Endodermal cell (in vitro differentiated cells): ENCODE measurements around the gene SAMD11. TPM values are rescaled to one million over a fixed set of nuclear protein-coding genes. Genes with fewer than 3 reads are reported as not detected.

Experiments
- DNase-seq: peaks from one replicate; pipeline ENCODE4 v3.0.0-alpha.2; 2017
- H3K27ac ChIP-seq: 2 replicates; pipeline ENCODE4 v1.5.1; 2013; ENCODE audit warnings: mild to moderate bottlenecking, low read depth, low read length, moderate library complexity
- H3K27me3 ChIP-seq: 2 replicates; pipeline ENCODE4 v1.6.1; 2013; ENCODE audit warnings: mild to moderate bottlenecking, low read length, moderate library complexity; ENCODE audit not compliant: insufficient read depth, control insufficient read depth, poor library complexity, severe bottlenecking
- H3K36me3 ChIP-seq: 2 replicates; pipeline ENCODE4 v1.7.0; 2013; ENCODE audit warnings: mild to moderate bottlenecking, low read length, moderate library complexity; ENCODE audit not compliant: control insufficient read depth, insufficient read depth
- H3K4me1 ChIP-seq: one replicate; pipeline ENCODE4 v1.7.0; 2013; ENCODE audit warnings: low read length; ENCODE audit not compliant: control insufficient read depth, insufficient read depth
- H3K4me3 ChIP-seq: 2 replicates; pipeline ENCODE4 v1.5.1; 2013; ENCODE audit warnings: mild to moderate bottlenecking, low read length, moderate library complexity
- H3K9ac ChIP-seq: 2 replicates; pipeline ENCODE4 v1.6.1; 2013; ENCODE audit warnings: mild to moderate bottlenecking, low read length, moderate library complexity; ENCODE audit not compliant: poor library complexity, severe bottlenecking; ENCODE audit errors: extremely low read depth
- H3K9me3 ChIP-seq: 2 replicates; pipeline ENCODE4 v1.6.1; 2013; ENCODE audit warnings: mild to moderate bottlenecking, low read length, moderate library complexity; ENCODE audit not compliant: control insufficient read depth
- H3K27ac Mint-ChIP-seq: 2 replicates; pipeline ENCODE4 v1.8.0; 2020; ENCODE audit warnings: mixed read lengths
- H3K27me3 Mint-ChIP-seq: 2 replicates; pipeline ENCODE4 v1.8.0; 2021; ENCODE audit warnings: mild to moderate bottlenecking, mixed read lengths; ENCODE audit not compliant: insufficient read depth
- H3K36me3 Mint-ChIP-seq: 2 replicates; pipeline ENCODE4 v1.8.0; 2020; ENCODE audit warnings: low read depth, mixed read lengths
- H3K4me1 Mint-ChIP-seq: 2 replicates; pipeline ENCODE4 v1.8.0; 2020; ENCODE audit warnings: mixed read lengths
- H3K4me3 Mint-ChIP-seq: 2 replicates; pipeline ENCODE4 v1.8.0; 2020; ENCODE audit warnings: mild to moderate bottlenecking, moderate library complexity, mixed read lengths
- H3K9me3 Mint-ChIP-seq: 2 replicates; pipeline ENCODE4 v1.8.0; 2020; ENCODE audit warnings: mild to moderate bottlenecking, mixed read lengths
- WGBS, 2 experiments: methylation state at CpG; one replicate each; pipeline versions ENCODE4 v1.1.5 to v1.1.7; 2013; ENCODE audit warnings: missing lambda C conversion rate in 2 of 2, mixed read lengths in 1 of 2; ENCODE audit not compliant: insufficient coverage in 1 of 2, insufficient read length in 1 of 2; 5-methylcytosine and 5-hydroxymethylcytosine counted together
- total RNA-seq, 2 donors: library from RNA; stranded (reverse); fragmentation: NEBNext Ultra II Directional in 1 of 2; extraction: Animal tissue kit (Norgen Biotek cat#: 25700) in 1 of 2; gene quantifications; 2 replicates in 1 of 2; 3 replicates in 1 of 2; pipeline ENCODE4 v1.2.1, GENCODE V29; 2021
- TF ChIP-seq, protein P1 (sequence below): fragments of 200-600 bp; sonication (generic); conservative IDR thresholded peaks from 2 replicates; pipeline ENCODE4 v1.5.0; 2021; ENCODE audit warnings: antibody characterized with exemption, mild to moderate bottlenecking

SAMD11 gene
- total RNA-seq, 2 donors from 2014 or later = 152 to 156 TPM

GRCh38 chr1:940107-941014 is 16.6 kb downstream of the SAMD11 start:
- peak; percentile 82 for DNase-seq
- peaks cover 26% of the 10 kb centered on the region for H3K27me3 Mint-ChIP-seq
- H3K4me1 ChIP-seq = peaks cover 23% of the 10 kb centered on the region

DNA sequence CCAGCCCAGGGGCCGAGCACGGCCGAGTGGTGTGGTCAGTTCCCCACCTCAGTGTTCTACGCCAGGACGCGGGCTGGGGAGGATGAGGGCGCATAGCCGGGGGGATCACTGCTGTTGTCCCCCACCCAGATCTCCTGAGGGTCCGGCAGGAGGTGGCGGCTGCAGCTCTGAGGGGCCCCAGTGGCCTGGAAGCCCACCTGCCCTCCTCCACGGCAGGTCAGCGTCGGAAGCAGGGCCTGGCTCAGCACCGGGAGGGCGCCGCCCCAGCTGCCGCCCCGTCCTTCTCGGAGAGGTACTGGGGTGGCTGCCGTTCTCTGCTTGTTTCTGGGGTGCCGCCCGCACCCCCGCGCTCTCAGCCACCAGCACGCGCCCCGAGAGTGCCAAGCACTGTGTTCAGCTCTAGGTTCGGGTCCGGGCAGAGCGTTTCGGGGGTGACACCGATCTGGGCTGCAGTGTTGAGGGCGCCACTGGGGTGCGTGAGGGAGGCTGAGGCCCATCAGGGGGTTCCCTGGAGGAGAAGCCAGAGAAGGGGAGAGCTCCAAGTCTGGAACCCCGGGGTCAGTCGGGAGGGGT is 17.4 kb downstream of the SAMD11 start:
- Mint-ChIP-seq H3K9me3 (no peaks in the 10 kb centered on the region), H3K36me3 (peaks cover 14% of the 10 kb centered on the region), H3K4me1 (peaks cover 15% of the 10 kb centered on the region), H3K27ac (peak overlapping the region; percentile 93), H3K27me3 (peaks cover 24% of the 10 kb centered on the region), H3K4me3 (peak overlapping the region; percentile 76)
- DNase-seq = no peak
- Histone ChIP-seq H3K36me3 (no peaks in the 10 kb centered on the region), H3K27me3 (peaks cover 15% of the 10 kb centered on the region), H3K9me3 (no peaks in the 10 kb centered on the region), H3K27ac (peak overlapping the region; percentile 5), H3K4me3 (peak overlapping the region; percentile 55), H3K9ac (no peak overlapping the region), H3K4me1 (peaks cover 16% of the 10 kb centered on the region)
- 9 to 12% methylated on average over 24 to 36 of the region's 36 CpGs for WGBS, 2 experiments
- TF ChIP-seq, protein P1, sequence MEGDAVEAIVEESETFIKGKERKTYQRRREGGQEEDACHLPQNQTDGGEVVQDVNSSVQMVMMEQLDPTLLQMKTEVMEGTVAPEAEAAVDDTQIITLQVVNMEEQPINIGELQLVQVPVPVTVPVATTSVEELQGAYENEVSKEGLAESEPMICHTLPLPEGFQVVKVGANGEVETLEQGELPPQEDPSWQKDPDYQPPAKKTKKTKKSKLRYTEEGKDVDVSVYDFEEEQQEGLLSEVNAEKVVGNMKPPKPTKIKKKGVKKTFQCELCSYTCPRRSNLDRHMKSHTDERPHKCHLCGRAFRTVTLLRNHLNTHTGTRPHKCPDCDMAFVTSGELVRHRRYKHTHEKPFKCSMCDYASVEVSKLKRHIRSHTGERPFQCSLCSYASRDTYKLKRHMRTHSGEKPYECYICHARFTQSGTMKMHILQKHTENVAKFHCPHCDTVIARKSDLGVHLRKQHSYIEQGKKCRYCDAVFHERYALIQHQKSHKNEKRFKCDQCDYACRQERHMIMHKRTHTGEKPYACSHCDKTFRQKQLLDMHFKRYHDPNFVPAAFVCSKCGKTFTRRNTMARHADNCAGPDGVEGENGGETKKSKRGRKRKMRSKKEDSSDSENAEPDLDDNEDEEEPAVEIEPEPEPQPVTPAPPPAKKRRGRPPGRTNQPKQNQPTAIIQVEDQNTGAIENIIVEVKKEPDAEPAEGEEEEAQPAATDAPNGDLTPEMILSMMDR = no peak

More at GRCh38 chr1:940107-941014, 16.6 kb downstream of the SAMD11 start:
- 2% methylated on average over 31 to 77 of the region's 86 CpGs for WGBS, 2 experiments
- no peak overlapping the region for H3K9ac ChIP-seq
- no peaks in the 10 kb centered on the region for H3K36me3 ChIP-seq
- peaks cover 18% of the 10 kb centered on the region for H3K4me1 Mint-ChIP-seq
- H3K4me3 Mint-ChIP-seq = peak overlapping the region; percentile 76
- peaks cover 22% of the 10 kb centered on the region for H3K27me3 ChIP-seq
- H3K9me3 ChIP-seq = no peaks in the 10 kb centered on the region
- H3K4me3 ChIP-seq = peak overlapping the region; percentile 55
- TF ChIP-seq, protein P1 = no peak
- peak overlapping the region; percentile 5 for H3K27ac ChIP-seq
- H3K9me3 Mint-ChIP-seq = no peaks in the 10 kb centered on the region
- H3K36me3 Mint-ChIP-seq = peaks cover 7% of the 10 kb centered on the region
- H3K27ac Mint-ChIP-seq = peak overlapping the region; percentile 93

DNA sequence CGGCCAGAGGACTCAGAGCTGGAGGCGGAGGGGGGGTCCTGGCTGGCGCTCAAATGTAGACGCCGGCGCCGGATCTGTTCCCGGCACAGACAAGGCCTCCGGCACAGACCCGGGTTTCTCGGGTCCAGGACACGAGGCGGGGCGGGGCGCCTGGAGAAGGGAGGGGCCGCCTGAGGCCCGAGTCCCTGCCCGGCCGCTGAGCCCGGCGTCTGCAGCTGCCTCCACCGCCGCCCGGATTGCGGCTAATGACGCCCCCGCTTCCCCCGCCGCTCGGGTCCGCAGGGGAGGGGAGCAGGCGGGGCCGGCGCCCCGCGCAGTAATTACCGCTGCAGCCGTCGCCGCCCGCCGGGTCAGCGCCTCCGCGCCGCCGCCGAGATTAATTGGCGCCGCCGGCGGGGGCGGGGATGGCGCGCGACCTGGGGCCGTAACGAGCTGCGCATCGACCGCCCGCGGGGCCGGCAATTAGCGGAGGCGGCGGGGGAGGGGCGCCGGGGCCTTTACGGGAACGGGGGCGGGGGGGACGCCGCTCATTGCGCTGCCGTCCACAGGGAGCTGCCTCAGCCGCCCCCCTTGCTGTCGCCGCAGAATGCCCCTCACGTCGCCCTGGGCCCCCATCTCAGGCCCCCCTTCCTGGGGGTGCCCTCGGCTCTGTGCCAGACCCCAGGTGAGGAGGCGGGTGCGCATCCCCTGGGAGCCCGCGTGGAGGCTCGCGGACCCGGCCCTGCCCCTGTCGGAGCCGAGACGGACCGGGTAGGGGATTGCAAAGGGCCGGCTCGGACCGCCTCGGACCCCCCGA is 18.1 kb downstream of the SAMD11 start:
- TF ChIP-seq, protein P1 = no peak
- H3K27ac ChIP-seq = peak overlapping the region; percentile 5
- peaks cover 13% of the 10 kb centered on the region for H3K27me3 ChIP-seq
- WGBS, 2 experiments = 0 to 2% methylated on average over 10 to 98 of the region's 98 CpGs
- H3K9ac ChIP-seq = peak overlapping the region; percentile 20
- peak; percentile 91 for DNase-seq
- peaks cover 16% of the 10 kb centered on the region for H3K4me1 ChIP-seq
- Mint-ChIP-seq H3K4me1 (peaks cover 15% of the 10 kb centered on the region), H3K36me3 (peaks cover 15% of the 10 kb centered on the region), H3K9me3 (no peaks in the 10 kb centered on the region), H3K27ac (peak overlapping the region; percentile 93), H3K4me3 (peak overlapping the region; percentile 76), H3K27me3 (peaks cover 21% of the 10 kb centered on the region)
- H3K9me3 ChIP-seq = no peaks in the 10 kb centered on the region
- H3K36me3 ChIP-seq = no peaks in the 10 kb centered on the region
- H3K4me3 ChIP-seq = peak overlapping the region; percentile 55
